Activated CD8-positive, alpha-beta memory T cell treated with anti-CD3 and anti-CD28 coated beads, Interleukin-2, amount 50 U/mL, for 4 hours (primary cell): ENCODE results near the gene C3orf49.
A peak's percentile ranks its signal among the peaks of the same experiment; 100 is the strongest.

ENCODE experiments used
- DNase-seq: peaks from one replicate; pipeline ENCODE4 v3.0.0-alpha.2; 2020

Gene C3orf49

DNA sequence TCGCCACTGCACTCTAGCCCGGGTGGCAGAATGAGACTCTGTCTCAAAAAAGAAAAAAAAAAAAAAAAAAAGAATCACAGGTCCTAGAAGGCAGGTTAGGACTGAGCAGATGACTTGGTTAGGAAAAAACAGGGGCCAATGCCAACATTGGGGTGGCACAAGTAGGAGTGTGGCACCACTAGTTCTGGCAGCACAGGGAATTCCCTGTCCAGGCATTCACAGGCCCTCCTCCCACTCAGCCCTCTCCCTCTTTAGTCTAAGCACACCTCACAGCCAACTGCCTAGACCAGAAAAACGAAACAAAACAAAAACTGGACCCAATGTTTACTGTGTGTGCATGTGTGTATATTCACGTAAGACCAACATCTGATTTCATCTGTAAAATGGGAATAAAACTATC lies 34.0 kb downstream of the C3orf49 start:
- no peak for DNase-seq

DNA sequence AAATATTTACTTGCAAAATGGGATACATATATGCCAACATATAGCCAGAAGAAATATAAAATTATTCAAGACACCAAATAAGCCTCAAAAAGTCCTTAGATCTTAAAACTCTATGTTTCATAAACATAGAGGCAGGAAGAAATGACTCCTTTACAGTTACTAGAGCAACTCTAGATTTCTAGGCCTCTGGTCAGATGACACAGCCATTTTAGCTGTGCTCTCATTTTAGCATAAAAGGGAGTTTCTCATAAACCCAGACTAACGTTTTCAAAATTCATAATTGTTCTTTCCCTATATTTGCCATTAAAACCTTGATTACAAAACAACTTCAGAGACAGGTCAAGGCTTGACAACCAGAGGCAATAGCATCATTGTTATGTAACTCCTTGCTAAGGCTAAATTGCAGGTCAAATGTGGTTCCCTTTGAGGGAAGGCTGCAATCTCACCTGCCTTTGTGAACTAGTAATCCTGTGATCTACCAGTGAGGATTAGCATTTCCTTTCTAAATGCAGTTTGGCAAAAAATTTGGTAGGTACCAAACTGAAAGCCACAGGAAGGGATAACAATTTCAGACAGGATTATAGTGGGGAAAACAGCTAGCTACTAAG lies 36.3 kb downstream of the C3orf49 start:
- DNase-seq = no peak

DNA sequence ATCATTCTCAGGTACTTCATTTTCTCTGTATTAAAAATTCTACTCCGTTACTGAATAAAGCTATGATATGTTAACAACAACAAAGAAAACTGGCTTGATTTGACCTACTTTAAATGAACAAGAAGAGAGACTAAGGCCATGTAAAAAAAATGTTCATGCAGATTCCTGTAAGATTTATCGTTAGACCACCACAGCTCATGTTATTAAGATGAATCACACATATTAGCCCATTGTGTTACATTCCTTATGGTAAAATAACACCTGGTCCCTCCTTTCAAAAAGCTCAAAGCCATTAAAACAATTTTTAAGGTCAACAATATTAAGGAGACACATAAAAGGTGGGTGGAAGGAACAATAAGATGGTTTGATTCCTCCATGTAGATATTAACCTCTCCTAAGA lies 38.2 kb downstream of the C3orf49 start:
- no peak for DNase-seq

DNA sequence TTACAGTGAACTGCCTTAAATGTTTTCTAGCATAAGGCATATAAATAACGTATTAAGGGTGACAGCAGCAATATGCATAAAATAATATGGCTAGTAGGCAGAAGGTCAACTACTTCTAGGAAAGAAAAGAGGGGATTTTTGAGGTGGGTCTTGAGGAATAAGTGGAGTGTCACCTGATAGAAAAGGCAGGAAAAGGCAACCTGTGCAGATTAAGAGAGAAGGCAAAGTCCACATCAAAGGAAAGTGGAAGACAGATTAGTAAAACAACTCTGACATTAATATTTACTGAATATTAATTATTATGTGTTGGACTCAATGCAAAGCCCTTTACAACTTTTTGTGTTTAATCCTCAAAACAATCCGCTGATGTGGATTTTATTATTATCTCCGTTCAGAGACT lies 41.7 kb downstream of the C3orf49 start:
- DNase-seq = no peak

DNA sequence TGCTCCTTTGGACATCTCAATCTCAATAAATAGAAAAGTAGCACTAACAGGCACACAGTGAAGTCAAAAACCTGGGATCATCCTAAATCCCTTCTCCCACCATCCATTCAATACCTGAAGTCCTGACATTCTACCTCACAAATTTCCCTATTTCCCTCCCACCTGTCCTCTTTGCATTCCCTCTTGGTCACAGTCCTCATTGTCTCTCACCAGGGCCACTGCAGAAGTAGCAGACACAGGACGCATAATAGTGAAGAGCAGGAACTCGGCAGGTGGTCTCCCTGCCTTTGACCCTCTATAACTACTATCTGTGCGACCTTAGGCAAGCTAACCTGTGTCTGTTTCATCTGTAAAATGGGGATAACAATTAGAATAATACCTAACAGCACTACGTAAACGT lies 42.2 kb downstream of the C3orf49 start:
- no peak for DNase-seq

DNA sequence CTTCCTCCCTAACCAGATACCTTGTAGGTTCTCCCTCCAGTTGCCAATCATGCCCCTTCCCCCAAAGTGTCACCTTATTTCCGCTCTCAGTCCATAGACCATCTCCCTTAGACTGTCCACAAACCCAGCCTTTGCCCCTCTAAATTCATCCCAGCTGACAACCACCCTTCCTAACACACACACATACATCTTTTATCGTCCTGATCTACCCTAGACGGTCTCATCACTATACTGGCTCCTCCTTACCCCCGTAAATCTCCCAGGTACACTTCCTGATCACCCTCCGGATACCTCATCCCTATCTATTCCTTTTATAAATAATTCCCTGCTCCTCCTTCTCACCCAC lies 43.7 kb downstream of the C3orf49 start:
- DNase-seq = no peak

DNA sequence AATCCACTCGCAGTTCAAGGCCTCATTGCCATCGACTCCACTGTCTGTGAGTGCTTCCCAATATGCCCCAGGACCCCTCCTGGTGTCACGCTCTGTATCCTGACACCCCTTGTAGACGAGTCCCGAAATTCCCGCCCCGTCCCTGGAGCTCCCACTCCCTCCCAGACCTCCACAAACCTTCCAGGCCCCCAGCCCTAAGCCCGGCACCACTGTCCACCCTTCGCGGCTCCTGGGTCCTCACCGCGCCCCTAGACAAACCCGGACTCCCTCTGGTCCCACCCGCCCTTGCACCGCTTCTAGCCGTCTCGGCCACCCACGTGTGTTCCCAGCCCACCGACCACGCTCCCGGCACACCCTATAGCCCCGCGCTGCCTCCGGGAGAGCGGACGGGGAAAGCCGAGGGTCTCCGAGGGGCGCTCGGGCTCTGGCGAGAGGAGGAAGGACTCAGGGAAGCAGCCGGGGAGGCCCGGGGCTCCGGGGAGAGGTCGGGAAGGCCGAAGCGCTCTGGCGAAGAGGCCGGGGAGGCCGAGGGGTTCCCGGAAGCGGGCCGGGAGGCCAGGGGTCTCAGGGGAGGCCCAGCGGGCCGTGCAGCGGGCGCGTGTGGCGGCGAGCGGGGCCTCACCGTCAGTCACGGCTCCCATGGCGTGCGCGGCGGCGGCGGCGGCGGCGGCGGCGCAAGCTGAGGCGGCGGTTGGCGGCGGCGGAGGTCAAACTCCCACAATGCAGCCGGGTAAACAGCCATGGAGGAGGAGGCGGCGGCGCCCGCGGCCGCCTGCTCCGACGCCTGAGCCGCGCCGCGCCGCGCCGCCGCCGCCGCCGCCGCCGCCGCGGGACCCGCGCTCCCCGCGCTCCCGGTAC lies 44.3 kb downstream of the C3orf49 start, which contains the start of the genes ATXN7 and THOC7:
TSS of gene ATXN7 (plus strand) at position 718 of the 858 bp plus-strand sequence. CDS start 48,732 bp downstream, outside the sequence.
TSS of gene THOC7 (minus strand) at position 656 of the 858 bp plus-strand sequence. CDS start at position 641, 15 bp downstream.
- DNase-seq = peak; percentile 73

DNA sequence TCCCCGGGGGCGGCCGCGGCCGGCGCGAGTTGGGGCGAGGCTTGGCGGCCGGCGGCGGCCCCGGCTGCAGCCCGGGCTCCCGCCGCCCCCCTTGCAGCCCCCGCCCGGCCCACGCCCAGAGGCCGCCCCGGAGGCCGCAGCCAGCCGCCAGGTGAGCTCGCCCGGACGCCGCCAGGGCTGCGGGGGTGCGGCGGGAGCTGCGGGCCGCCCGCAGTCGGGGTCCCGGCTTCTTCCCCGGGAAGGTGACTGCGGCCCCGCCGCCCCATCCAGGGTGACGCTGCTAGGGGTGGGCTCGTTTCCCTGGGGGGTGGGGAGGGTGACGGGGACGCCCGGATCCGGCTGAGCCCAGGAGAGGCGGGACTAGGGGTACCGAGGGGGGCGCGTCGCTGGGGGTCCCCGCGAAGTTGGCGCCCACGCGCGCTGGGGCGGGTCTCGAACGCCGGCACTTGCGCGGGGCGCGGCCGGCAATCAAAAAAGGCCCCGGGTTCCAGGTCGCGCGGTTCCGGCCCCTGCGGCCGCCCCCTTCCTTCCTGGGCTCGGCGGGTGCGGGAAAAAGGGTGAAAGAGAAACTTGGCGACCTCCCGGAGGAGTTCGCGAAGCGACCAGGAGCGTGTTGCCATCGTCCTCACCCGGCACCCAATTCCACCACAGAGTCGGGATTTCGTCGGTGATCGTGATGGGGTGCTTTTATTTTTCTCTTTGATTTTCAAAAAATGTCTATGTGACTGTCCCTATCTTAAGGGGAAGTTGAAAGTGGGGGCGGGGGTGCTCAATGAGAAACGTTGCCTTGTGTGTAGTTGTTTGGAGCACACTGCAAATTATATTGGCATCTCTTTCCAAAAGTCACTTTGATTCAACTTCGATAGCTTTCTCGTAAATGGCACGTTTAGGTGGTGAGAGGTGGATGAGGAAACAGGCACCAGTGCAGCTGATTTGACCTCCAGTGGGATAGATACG lies 45.2 kb downstream of the C3orf49 start:
- peak; percentile 68 for DNase-seq

DNA sequence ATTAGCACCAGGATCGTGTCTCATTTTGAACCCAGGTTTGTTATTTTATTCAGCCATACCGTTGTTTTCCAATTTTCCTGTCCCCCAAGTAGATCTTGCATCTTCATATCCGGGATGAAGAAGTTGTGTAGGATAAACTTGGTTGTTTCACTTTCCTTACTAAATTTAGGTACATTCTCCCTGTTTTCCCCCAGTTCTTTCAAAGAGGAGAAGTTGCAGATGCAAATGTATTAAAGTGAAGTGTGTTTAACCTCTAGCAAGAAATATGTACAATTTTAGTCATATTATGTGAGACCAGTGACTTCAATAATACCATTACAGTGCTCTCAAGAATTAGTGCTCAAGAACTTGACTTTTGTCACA lies 45.8 kb downstream of the C3orf49 start:
- no peak for DNase-seq

DNA sequence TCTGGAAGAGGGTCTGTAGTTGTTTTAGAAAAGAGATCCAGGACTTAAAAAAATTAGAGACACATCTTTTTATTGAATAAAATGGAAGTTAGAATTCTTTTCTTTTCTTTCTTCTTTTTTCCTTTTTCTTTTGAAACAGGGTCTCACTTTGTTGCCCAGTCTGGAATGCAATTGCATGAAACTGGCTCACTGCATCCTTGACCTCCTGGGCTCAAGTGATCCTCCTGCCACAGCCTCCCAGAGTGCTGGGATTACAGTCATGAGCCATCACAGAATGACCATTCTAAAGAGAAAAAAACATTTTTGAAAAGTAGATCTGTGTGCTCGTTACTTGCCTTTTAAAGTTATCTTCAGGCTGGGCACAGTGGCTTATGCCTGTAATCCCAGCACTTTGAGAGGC lies 48.1 kb downstream of the C3orf49 start:
- no peak for DNase-seq

DNA sequence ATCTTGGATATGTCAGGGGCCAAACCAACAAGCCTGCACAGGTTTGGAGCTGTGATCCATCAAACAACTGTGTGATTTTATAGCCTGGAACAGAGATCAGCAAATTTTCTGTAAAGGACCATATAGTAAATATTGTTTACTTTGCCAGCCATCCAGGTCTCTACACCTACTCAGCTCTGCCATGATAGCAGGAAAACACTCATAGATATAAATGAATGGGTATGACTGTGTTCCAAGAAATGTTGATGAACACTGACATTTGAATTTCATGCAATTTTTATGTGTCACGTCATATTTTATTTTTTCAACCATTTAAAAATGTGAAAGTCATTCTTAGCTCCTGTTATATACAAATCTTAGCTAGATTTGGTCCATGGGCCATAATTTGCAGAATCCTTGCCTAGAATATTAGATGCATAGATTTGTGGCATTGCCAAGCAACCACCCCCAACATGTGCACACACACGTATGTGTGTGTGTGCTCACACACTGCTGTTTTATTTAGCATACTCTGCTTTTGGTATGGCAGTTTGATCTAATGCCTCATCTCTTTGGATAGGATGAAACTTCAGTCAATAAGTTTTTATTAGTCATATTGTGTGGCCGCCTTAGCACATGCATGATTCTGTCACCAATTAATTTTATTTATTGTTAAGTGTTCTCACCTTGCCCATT lies 51.0 kb downstream of the C3orf49 start:
- no peak for DNase-seq

DNA sequence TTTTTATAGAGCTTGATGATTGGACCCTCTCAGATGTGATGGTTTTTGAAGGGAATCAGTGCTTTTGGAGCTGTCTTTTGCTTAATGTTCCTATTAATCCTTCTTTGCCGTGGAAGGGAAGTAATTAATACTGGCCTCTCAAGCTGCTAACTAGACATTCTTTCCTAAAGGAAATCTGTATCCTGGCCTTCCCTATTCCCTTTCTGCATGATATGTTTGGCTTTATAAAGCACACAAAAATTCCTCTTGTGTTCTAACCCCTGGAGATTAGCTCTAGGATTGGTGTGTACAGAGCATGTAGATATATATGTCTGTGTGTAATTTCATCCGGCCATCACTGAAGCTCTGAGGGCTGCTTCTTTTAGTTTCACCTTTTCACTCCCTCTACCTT lies 51.5 kb downstream of the C3orf49 start:
- DNase-seq = no peak

DNA sequence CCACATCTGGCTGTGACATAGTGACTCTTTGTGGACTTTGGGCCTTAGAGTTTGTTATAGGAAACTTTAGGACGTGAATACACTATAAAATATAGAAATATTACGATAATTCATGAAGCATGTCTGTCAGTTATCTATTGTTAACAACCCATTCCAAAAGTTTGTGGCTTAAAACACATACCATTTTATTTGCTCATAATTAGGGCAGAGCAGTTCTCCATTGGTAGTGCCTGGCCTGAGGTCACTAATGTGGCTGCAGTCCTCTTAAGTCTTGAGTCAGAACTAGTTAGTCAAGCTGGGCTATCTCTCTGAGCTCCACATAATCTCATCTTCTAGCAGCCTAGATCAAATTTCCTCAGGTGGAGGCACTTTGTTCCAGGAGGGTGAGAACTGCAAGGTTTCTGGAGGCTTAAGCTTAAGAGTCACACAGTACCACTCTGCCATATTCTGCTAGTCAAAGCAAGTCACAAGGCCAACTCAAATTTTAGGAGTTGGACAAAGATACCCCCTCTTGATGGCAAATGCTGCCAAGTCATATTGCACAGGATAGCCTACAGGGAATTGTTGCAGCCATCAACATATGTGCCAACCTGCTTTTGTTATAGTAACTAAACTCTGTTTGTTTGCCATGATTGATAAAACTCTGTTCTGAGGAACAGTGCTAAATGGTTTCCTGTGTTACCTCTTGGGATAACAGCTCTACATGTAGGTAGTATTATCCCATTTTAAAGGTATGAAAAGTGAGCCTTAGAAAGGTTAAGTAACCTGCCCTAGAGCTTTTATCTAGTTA lies 53.2 kb downstream of the C3orf49 start:
- no peak for DNase-seq

DNA sequence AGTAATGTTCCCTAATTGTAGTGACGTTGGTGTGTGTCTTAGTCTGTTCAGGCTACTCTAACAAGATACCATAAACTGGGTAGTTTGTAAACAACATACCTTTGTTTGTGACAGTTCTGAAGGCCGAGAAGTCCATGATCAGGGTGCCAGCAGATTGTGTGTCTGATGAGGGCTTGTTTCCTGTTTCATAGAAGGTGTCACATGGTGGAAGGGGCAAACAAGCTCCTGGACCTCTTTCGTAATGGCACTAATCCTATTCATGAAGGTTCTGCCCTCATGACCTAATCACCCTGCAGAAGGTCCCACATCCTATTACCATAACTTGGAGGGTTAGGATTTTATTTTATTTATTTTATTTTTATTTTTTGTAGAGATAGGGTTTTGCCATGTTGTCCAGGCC lies 55.7 kb downstream of the C3orf49 start:
- DNase-seq = no peak

DNA sequence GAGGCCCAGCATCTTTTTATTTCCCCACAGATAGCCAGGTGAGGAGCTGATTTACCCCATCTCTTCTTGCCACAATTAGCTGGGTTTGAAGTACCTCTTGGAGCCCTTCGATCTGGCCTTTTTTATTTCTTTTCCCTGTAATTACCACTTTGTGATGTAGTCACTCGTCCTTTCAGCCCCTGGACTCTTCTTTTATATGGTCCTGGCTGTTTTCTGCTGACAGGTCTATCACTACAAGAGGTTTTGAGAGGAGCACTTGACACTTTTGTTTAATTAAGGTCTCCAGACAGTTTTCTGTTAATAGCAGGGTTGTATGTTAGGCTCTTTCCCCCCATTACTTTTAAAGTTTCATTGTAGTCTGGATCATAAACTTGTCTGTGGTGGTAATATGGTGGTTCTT lies 56.4 kb downstream of the C3orf49 start:
- no peak for DNase-seq

DNA sequence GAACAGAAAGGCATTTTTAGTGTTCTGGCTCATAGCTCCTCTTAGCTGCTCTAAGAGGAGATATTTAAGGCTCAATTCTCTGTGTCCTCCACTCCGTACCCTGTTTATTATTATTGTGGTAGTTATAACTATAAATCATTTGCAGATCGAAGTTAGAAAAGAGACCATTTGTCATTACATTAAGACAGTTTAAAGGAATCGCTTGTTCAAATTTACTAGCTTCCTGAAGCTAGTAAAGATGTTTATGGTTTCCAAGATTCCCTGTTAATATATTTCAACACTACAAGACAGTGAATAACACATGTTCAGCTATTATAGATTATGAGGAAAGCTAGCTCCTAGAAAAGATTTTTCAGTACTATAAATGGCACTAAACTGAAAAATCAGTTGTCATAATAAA lies 57.2 kb downstream of the C3orf49 start:
- no peak for DNase-seq

DNA sequence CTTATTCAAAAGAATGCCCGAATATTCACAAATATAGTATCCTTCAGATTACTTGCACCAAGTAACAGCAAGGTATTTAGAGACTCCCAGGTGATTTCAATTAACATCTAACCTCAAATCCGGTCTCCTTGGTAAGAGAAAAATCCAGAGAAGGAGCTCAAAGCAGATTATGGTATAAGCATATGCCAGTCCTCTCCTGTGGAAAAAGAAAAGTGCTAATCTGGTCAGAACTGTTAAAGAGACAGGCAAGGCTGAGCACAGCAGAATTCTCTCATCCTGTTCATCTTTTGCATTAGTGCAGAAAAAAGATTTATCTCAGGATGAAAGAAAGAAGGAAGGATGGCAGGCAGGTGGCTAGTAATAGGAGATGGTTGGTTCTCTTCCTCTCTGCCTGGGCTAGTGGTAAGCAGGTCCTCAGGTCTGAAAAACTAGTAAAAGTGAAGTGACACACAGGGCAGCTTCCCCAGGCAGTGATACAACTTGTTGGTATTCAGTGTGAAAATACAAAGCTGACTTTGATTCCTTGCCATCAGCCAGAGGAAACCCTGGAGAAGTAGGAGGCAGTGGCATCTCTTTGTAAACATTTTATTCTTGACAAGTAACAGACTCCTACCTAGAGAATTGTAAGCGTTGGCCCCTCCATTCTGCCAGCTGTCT lies 58.8 kb downstream of the C3orf49 start:
- no peak for DNase-seq

DNA sequence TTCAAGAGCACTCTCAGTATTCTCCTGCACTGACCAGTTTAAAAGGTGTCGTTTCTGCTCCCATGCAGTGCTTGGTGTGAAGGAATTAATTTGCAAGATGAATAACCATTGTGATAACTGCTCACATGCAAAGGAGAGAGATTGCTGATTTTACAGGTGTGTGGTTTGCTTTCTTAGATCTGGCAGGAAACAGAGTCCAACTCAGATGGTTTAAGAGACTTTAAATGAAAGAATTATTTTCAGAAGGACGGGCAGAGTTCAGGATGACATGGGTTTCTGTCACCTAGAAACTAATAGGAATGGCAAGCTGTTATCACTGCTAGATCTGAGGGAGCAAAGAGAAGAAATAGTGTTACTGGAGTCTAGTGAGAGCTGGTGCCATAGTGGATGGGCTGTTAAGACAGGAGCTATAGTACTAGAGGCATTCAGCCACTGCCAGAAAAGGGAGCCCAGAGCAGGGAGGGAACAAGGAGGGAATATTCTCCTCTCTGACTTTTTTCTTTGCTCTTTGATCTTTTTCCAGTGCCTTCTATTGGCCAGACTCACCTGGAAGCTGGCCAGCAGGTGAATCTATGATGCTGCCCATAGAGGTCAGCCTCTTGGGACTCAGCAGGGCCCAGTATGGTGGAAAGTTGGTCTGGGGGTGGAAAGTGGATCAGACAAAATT lies 59.4 kb downstream of the C3orf49 start:
- DNase-seq = no peak

DNA sequence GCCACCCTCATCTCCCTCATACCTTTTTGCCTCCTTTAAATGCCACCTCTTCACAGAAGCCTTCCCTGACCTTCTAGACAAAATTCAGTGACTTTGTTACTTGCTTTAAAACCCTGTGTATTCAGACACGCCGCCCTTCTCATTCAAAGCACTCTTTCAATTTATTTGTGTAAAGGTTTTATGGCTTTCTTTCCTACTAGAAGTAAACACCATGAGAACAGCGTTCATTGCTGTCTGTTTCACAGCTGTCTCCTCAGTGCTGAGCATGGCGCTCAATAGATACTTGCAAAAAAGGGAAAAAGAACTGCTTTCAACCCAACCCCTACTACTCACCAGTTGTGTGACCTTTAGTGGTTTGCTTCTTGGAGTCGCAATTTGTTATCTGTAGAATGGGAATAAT lies 61.6 kb downstream of the C3orf49 start:
- DNase-seq = no peak

DNA sequence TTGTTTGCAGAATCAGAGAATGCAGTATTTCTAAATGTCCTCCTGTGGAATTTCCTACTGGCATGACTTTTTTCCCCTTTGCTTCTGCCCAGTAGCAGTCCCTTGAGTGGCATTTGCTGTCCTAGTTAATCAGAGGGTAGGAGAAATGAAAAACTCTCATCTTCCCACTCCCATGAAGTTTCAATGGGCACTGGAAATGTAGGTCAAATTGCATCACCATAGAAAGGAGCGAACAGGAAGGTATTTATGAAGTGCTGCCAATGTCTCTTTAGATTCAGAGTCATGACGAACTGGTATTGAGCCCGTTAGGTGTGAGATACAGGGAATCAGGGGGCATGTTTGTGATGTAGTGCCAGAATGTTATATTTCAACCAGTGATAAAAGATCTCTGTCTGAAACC lies 67.8 kb downstream of the C3orf49 start:
- no peak for DNase-seq

DNA sequence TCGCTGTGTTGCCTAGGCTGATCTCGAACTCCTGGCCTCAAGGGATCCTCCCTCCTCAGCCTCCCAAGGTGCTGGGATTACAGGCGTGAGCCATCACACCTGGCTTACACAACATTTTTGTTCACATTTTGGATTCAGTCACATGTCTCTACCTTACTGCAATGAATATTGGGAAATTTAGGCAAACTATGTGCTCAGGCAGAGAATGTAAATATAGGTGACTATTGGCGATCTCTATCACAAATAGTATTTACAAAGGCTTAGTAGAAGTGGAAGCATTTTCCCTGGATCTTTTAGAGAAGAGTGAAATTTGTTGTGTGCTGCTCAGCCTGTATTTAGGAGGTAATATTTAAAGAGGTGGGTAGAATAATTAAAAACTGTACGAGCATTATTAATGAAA lies 72.4 kb downstream of the C3orf49 start:
- DNase-seq = no peak
